HEK293T (cell line): ENCODE results near the gene RTL9.

Experiments
- CTBP1 ChIP-seq: fragments of 450-650 bp; IDR thresholded peaks from 2 replicates; pipeline ENCODE4 v1.6.1; 2016; ENCODE audit warnings: borderline replicate concordance
- ELF4 ChIP-seq: fragments of 450-650 bp; IDR thresholded peaks from 2 replicates; pipeline ENCODE4 v1.6.1; 2017; ENCODE audit warnings: antibody characterized with exemption
- FOXA1 ChIP-seq: fragments of 450-650 bp; IDR thresholded peaks from 2 replicates; pipeline ENCODE4 v1.6.1; 2016; ENCODE audit warnings: mild to moderate bottlenecking
- FOXK2 ChIP-seq: fragments of 450-650 bp; IDR thresholded peaks from 2 replicates; pipeline ENCODE4 v1.6.1; 2016; ENCODE audit warnings: mild to moderate bottlenecking
- FOXM1 ChIP-seq: fragments of 450-650 bp; IDR thresholded peaks from 2 replicates; pipeline ENCODE4 v1.6.1; 2017; ENCODE audit warnings: mild to moderate bottlenecking, borderline replicate concordance
- HDGF ChIP-seq: fragments of 450-650 bp; IDR thresholded peaks from 2 replicates; pipeline ENCODE4 v1.6.1; 2017; ENCODE audit warnings: antibody characterized with exemption, borderline replicate concordance
- L3MBTL2 ChIP-seq: fragments of 450-650 bp; conservative IDR thresholded peaks from 2 replicates; pipeline ENCODE4 v1.6.1; 2016; ENCODE audit warnings: mild to moderate bottlenecking
- NFRKB ChIP-seq: fragments of 450-650 bp; IDR thresholded peaks from 2 replicates; pipeline ENCODE4 v1.6.1; 2016; ENCODE audit warnings: mild to moderate bottlenecking, moderate library complexity
- SP1 ChIP-seq: fragments of 450-650 bp; IDR thresholded peaks from 2 replicates; pipeline ENCODE4 v1.6.1; 2017
- SUZ12 ChIP-seq: fragments of 450-650 bp; IDR thresholded peaks from 2 replicates; pipeline ENCODE4 v1.6.1; 2016; ENCODE audit warnings: mild to moderate bottlenecking
- TARDBP ChIP-seq: fragments of 450-650 bp; IDR thresholded peaks from 2 replicates; pipeline ENCODE4 v1.6.1; 2016
- ZNF384 ChIP-seq: fragments of 450-650 bp; IDR thresholded peaks from 2 replicates; pipeline ENCODE4 v1.6.1; 2016

GRCh38 chrX:110326712-110327111 is 31.9 kb upstream of the RTL9 start:
- no peak for TF ChIP-seq FOXM1
- no peak for TF ChIP-seq FOXA1
- TF ChIP-seq ZNF384 = no peak
- TF ChIP-seq SP1 = no peak
- no peak for TF ChIP-seq L3MBTL2
- no peak for TF ChIP-seq HDGF
- no peak for TF ChIP-seq ELF4
- TF ChIP-seq NFRKB = no peak
- TF ChIP-seq TARDBP = no peak
- TF ChIP-seq CTBP1 = no peak
- no peak for TF ChIP-seq SUZ12
- no peak for TF ChIP-seq FOXK2
